ENCODE data around the gene FAM107B.

DNA sequence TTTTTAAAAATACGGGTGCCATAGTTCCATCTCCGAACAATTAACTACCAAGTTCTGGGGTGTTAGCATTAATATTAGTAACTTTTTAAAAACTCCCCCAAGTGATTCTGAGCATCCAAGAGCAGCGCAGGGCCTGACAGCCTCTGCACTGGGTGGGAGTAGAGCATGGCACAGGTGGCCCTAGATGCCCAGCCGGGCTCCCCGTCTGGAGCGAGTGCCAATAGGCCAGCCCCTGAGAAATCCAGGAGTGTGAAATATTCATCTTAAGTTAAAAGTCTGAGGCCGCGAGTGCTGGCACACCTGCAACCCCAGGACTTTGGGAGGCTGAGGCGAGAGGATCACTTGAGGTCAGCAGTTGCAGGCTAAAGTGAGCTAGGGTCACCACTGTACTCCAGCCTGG is 16.2 kb downstream of the FAM107B start:
- TF ChIP-seq EZH2 (IDR thresholded peaks at IDR 0.05; ENCODE audit: borderline replicate concordance, low read depth, low read length, poor library complexity, severe bottlenecking): no peak
- TF ChIP-seq, protein P1, sequence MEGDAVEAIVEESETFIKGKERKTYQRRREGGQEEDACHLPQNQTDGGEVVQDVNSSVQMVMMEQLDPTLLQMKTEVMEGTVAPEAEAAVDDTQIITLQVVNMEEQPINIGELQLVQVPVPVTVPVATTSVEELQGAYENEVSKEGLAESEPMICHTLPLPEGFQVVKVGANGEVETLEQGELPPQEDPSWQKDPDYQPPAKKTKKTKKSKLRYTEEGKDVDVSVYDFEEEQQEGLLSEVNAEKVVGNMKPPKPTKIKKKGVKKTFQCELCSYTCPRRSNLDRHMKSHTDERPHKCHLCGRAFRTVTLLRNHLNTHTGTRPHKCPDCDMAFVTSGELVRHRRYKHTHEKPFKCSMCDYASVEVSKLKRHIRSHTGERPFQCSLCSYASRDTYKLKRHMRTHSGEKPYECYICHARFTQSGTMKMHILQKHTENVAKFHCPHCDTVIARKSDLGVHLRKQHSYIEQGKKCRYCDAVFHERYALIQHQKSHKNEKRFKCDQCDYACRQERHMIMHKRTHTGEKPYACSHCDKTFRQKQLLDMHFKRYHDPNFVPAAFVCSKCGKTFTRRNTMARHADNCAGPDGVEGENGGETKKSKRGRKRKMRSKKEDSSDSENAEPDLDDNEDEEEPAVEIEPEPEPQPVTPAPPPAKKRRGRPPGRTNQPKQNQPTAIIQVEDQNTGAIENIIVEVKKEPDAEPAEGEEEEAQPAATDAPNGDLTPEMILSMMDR (conservative IDR thresholded peaks at IDR 0.05; ENCODE audit: low read depth, low read length): no peak
